Endothelial cell of umbilical vein (primary cell): ENCODE data around the gene GDPGP1.

ENCODE experiments used
- EZH2 ChIP-seq: IDR thresholded peaks from 2 replicates; pipeline ENCODE4 v1.6.1; 2012; ENCODE audit warnings: borderline replicate concordance, low read depth, mild to moderate bottlenecking, moderate library complexity, low read length, inconsistent platforms; ENCODE audit not compliant: severe bottlenecking
- FOS ChIP-seq: IDR thresholded peaks from 2 replicates; pipeline ENCODE4 v1.6.1; 2011; ENCODE audit warnings: mild to moderate bottlenecking, low read length, moderate library complexity, borderline replicate concordance; ENCODE audit not compliant: insufficient read depth
- GATA2 ChIP-seq: IDR thresholded peaks from 2 replicates; pipeline ENCODE4 v1.7.0; 2011; ENCODE audit warnings: low read depth, mild to moderate bottlenecking, moderate library complexity, mixed read lengths, low read length; ENCODE audit not compliant: insufficient read length, insufficient read depth
- JUN ChIP-seq: IDR thresholded peaks from 2 replicates; pipeline ENCODE4 v1.6.1; 2011; ENCODE audit warnings: borderline replicate concordance, low read depth; ENCODE audit not compliant: insufficient read length, insufficient read depth
- MYC ChIP-seq: IDR thresholded peaks from one replicate; pipeline ENCODE4 v1.6.1; 2011; ENCODE audit warnings: mild to moderate bottlenecking, low read depth, low read length
- POLR2A ChIP-seq: IDR thresholded peaks from 2 replicates; pipeline ENCODE4 v1.6.1; 2012; ENCODE audit warnings: low read depth, mild to moderate bottlenecking, control low read depth, low read length
- POLR2AphosphoS5 ChIP-seq: IDR thresholded peaks from 2 replicates; pipeline ENCODE4 v1.6.1; 2012; ENCODE audit warnings: low read depth, mild to moderate bottlenecking, control low read depth, low read length, moderate library complexity; ENCODE audit not compliant: insufficient read depth
- TF ChIP-seq, protein P1 (sequence below): IDR thresholded peaks from 2 replicates; pipeline ENCODE4 v1.6.1; 2011; ENCODE audit not compliant: insufficient read depth, insufficient read length
- TF ChIP-seq, protein P2 (sequence below), 2 donors: IDR thresholded peaks; 1 replicate in 1 of 2; 2 replicates in 1 of 2; pipeline ENCODE4 v1.5.1; 2011; ENCODE audit warnings: low read length in 2 of 2, mild to moderate bottlenecking in 2 of 2, moderate library complexity in 2 of 2, control low read depth in 1 of 2, inconsistent platforms in 1 of 2, low read depth in 1 of 2; ENCODE audit not compliant: insufficient read depth in 1 of 2; ENCODE audit errors: extremely low read depth in 1 of 2

DNA sequence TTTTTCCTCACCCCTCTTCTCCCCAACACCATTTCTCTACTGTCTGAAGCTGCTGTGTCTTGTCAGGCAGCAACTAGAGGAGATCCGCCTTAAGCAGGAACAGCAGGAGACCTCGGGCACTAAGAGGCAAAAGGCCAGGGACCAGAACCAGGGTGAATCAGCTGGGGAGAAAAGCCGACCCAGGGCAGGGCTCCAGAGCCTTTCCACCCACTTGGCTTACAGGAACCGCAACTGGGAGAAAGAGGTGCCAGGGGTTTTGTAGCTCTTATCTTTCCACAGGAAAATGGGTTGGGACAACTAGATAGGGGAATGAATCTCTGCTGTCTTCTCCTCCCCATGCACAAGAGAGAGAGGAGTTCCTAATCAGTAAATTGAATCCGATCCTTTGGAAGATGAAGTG lies 28.4 kb downstream of the GDPGP1 start:
- TF ChIP-seq, protein P1, sequence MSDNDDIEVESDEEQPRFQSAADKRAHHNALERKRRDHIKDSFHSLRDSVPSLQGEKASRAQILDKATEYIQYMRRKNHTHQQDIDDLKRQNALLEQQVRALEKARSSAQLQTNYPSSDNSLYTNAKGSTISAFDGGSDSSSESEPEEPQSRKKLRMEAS: no peak
- TF ChIP-seq, protein P2, sequence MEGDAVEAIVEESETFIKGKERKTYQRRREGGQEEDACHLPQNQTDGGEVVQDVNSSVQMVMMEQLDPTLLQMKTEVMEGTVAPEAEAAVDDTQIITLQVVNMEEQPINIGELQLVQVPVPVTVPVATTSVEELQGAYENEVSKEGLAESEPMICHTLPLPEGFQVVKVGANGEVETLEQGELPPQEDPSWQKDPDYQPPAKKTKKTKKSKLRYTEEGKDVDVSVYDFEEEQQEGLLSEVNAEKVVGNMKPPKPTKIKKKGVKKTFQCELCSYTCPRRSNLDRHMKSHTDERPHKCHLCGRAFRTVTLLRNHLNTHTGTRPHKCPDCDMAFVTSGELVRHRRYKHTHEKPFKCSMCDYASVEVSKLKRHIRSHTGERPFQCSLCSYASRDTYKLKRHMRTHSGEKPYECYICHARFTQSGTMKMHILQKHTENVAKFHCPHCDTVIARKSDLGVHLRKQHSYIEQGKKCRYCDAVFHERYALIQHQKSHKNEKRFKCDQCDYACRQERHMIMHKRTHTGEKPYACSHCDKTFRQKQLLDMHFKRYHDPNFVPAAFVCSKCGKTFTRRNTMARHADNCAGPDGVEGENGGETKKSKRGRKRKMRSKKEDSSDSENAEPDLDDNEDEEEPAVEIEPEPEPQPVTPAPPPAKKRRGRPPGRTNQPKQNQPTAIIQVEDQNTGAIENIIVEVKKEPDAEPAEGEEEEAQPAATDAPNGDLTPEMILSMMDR (IDR thresholded peaks at IDR 0.05; ENCODE audit: extremely low read depth in 1 of 2, insufficient read depth in 1 of 2, low read depth in 1 of 2, low read length in 2 of 2): no peak
- TF ChIP-seq POLR2AphosphoS5: no peak
- TF ChIP-seq POLR2A: no peak
- TF ChIP-seq JUN: no peak
- TF ChIP-seq EZH2: no peak
- TF ChIP-seq FOS: no peak
- TF ChIP-seq MYC: no peak
- TF ChIP-seq GATA2: no peak
